Transverse colon (tissue), 4 donors: ENCODE data around the gene JOSD1.

Experiments used
- EP300 ChIP-seq: sonication (generic); formaldehyde crosslinking; IDR thresholded peaks from one replicate; pipeline ENCODE4 v1.6.1; 2017; ENCODE audit warnings: antibody characterized with exemption, low read depth
- POLR2A ChIP-seq: fragments of 450-650 bp; IDR thresholded peaks from one replicate; pipeline ENCODE4 v1.6.1; 2016; ENCODE audit warnings: antibody characterized with exemption, mild to moderate bottlenecking, moderate library complexity
- POLR2AphosphoS5 ChIP-seq, 3 donors: sonication (generic); formaldehyde crosslinking; IDR thresholded peaks; one replicate each; pipeline ENCODE4 v1.6.1; 2016; ENCODE audit warnings: antibody characterized with exemption in 3 of 3
- TF ChIP-seq, protein P1 (sequence below), 5 experiments: fragments of 200-600 bp in 3 of 5; fragments of 450-650 bp in 2 of 5; sonication (generic) in 3 of 5; IDR thresholded peaks; 1 replicate in 2 of 5; 2 replicates in 3 of 5; pipeline ENCODE4 v1.5.1; 2016 to 2017; ENCODE audit warnings: antibody characterized with exemption in 5 of 5, inconsistent platforms in 3 of 5, mild to moderate bottlenecking in 2 of 5, moderate library complexity in 1 of 5

DNA sequence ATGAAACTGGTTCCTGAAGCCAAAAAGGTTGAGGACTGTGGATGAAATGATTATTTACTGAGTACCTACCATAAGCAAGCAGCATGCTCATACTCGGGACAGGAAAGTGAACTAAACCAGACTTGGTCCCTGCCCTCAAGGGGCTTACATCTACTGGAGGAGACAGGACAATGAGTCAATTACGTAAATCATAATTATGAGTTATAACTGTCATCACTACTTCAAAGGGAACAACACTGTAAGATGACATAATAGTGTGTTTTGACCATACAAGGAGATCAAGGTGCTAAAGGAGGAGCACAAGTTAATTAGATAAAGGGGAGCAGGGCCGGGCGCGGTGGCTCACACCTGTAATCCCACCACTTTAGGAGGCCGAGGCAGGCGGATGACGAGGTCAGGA is 47.0 kb downstream of the JOSD1 start:
- TF ChIP-seq, protein P1, sequence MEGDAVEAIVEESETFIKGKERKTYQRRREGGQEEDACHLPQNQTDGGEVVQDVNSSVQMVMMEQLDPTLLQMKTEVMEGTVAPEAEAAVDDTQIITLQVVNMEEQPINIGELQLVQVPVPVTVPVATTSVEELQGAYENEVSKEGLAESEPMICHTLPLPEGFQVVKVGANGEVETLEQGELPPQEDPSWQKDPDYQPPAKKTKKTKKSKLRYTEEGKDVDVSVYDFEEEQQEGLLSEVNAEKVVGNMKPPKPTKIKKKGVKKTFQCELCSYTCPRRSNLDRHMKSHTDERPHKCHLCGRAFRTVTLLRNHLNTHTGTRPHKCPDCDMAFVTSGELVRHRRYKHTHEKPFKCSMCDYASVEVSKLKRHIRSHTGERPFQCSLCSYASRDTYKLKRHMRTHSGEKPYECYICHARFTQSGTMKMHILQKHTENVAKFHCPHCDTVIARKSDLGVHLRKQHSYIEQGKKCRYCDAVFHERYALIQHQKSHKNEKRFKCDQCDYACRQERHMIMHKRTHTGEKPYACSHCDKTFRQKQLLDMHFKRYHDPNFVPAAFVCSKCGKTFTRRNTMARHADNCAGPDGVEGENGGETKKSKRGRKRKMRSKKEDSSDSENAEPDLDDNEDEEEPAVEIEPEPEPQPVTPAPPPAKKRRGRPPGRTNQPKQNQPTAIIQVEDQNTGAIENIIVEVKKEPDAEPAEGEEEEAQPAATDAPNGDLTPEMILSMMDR (IDR thresholded peaks at IDR 0.05): no peak
- no peak for TF ChIP-seq POLR2AphosphoS5 (IDR thresholded peaks at IDR 0.05)
- no peak for TF ChIP-seq POLR2A
- TF ChIP-seq EP300: no peak
